NT2/D1 (cell line): ENCODE measurements around the gene GYS1.

Experiments
- DNase-seq: peaks from one replicate; pipeline ENCODE4 v3.0.0-alpha.2; 2011; ENCODE audit warnings: low read depth, low spot score
- H3K27me3 ChIP-seq: 2 replicates; pipeline ENCODE4 v1.6.0; 2011; ENCODE audit warnings: mild to moderate bottlenecking; ENCODE audit not compliant: insufficient read length, insufficient read depth
- H3K36me3 ChIP-seq: 2 replicates; pipeline ENCODE4 v1.6.1; 2011; ENCODE audit warnings: mild to moderate bottlenecking, low read length, mixed read lengths; ENCODE audit not compliant: insufficient read depth, insufficient read length
- H3K4me1 ChIP-seq: 2 replicates; pipeline ENCODE4 v1.5.1; 2011; ENCODE audit not compliant: insufficient read depth, insufficient read length
- H3K4me3 ChIP-seq: 2 replicates; pipeline ENCODE4 v1.5.1; 2011; ENCODE audit warnings: low read depth; ENCODE audit not compliant: insufficient read length
- H3K9ac ChIP-seq: 2 replicates; pipeline ENCODE4 v1.6.0; 2011; ENCODE audit warnings: low read depth; ENCODE audit not compliant: insufficient read length
- H3K9me3 ChIP-seq: 2 replicates; pipeline ENCODE4 v1.5.1; 2011; ENCODE audit warnings: mild to moderate bottlenecking, low read length; ENCODE audit not compliant: insufficient read depth
- SUZ12 ChIP-seq: IDR thresholded peaks from 2 replicates; pipeline ENCODE4 v1.6.1; 2011; ENCODE audit not compliant: insufficient read length, insufficient read depth; ENCODE audit errors: extremely low read depth
- YY1 ChIP-seq: IDR thresholded peaks from 2 replicates; pipeline ENCODE4 v1.6.1; 2011; ENCODE audit not compliant: insufficient read length, insufficient read depth
- ZNF274 ChIP-seq: IDR thresholded peaks from 2 replicates; pipeline ENCODE4 v1.6.1; 2011; ENCODE audit warnings: mild to moderate bottlenecking, low read depth, low read length

GYS1 gene

DNA sequence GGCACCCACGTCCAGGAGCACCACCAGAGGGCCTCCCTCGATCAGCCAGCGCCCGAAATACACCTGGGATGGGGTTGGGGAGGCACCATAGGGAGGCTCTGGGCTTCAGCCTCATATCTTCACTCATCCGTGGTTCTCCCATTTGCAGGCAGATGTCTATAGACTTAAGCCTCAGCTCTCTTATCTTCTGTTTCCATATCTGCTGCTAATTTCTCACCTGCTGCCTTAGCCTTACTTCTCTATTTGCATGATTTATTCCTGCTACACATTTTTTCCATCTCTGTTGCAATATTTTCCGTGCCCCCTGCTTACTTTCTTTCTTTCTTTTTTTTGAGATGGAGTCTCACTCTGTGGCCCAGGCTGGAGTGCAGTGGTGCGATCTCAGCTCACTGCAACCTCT lies 5.8 kb downstream of the GYS1 start:
- H3K9me3 ChIP-seq = no peaks in the 10 kb centered on the region
- peaks cover 69% of the 10 kb centered on the region for H3K36me3 ChIP-seq
- TF ChIP-seq YY1 (no peak), SUZ12 (no peak), ZNF274 (no peak)
- H3K27me3 ChIP-seq = no peaks in the 10 kb centered on the region
- no peak for DNase-seq
- no peak overlapping the region for H3K9ac ChIP-seq
- no peak overlapping the region for H3K4me3 ChIP-seq
- H3K4me1 ChIP-seq = peaks cover 17% of the 10 kb centered on the region

GRCh38 chr19:48986211-48986610 lies 6.9 kb downstream of the GYS1 start:
- DNase-seq = no peak
- peaks cover 12% of the 10 kb centered on the region for H3K4me1 ChIP-seq
- no peaks in the 10 kb centered on the region for H3K9me3 ChIP-seq
- H3K27me3 ChIP-seq = no peaks in the 10 kb centered on the region
- H3K9ac ChIP-seq = no peak overlapping the region
- H3K36me3 ChIP-seq = peaks cover 76% of the 10 kb centered on the region
- TF ChIP-seq YY1 = no peak
- TF ChIP-seq SUZ12 = no peak
- no peak overlapping the region for H3K4me3 ChIP-seq

DNA sequence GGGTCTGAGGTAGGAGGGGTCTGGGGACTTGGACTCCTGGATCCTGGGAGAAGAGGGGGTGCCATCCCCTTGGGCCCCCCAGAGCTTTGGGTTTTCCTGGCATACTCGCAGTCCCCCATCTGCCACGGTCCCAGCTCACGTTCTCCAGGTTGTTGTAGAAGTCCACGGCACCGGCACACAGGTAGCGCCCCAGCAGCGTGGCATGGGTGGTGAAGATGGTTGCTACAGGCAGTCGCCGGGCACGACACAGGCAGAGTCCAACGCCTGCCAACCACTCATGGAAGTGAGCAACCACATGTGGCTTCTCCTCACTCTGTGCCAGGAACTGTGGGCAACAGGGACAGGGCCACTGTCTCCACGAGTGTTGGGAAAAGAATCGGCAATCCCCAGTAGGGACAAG lies 7.4 kb downstream of the GYS1 start:
- Histone ChIP-seq H3K9me3 (no peaks in the 10 kb centered on the region), H3K27me3 (no peaks in the 10 kb centered on the region), H3K4me1 (peaks cover 8% of the 10 kb centered on the region), H3K9ac (no peak overlapping the region), H3K36me3 (peaks cover 71% of the 10 kb centered on the region), H3K4me3 (no peak overlapping the region)
- DNase-seq = no peak
- TF ChIP-seq ZNF274 (no peak), YY1 (no peak), SUZ12 (no peak)

GRCh38 chr19:48982280-48982679 lies 10.8 kb downstream of the GYS1 start:
- no peaks in the 10 kb centered on the region for H3K27me3 ChIP-seq
- no peak overlapping the region for H3K4me3 ChIP-seq
- H3K36me3 ChIP-seq = peaks cover 63% of the 10 kb centered on the region
- DNase-seq = no peak
- H3K9me3 ChIP-seq = no peaks in the 10 kb centered on the region
- no peak overlapping the region for H3K9ac ChIP-seq
- no peaks in the 10 kb centered on the region for H3K4me1 ChIP-seq
- TF ChIP-seq SUZ12 (no peak), ZNF274 (no peak), YY1 (no peak)

DNA sequence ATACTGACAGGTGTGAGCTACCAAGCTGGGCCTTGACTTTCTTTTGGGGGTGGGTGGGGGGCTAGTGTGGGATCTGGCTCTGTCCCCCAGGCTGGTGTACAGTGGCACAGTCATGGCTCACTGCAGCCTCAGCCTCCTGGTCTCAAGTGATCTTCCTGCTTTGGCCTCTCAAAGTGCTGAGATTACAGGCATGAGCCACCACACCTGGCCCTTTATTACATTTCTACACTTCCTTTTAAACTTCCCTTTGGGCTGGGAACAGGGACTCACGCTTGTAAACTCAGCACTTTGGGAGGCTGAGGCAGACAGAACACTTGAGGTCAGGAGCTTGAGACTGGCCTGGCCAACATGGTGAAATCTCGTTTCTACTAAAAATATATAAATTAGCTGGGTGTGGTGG lies 16.0 kb downstream of the GYS1 start:
- peaks cover 51% of the 10 kb centered on the region for H3K36me3 ChIP-seq

GRCh38 chr19:48975947-48976847 lies 16.9 kb downstream of the GYS1 start:
- no peaks in the 10 kb centered on the region for H3K27me3 ChIP-seq
- peaks cover 47% of the 10 kb centered on the region for H3K36me3 ChIP-seq
- DNase-seq = no peak
- no peak overlapping the region for H3K4me3 ChIP-seq
- TF ChIP-seq SUZ12 (no peak), YY1 (no peak), ZNF274 (no peak)
- no peaks in the 10 kb centered on the region for H3K4me1 ChIP-seq
- no peak overlapping the region for H3K9ac ChIP-seq
- H3K9me3 ChIP-seq = no peaks in the 10 kb centered on the region

More for the DNA sequence above, 16.0 kb downstream of the GYS1 start:
- Histone ChIP-seq H3K4me3 (no peak overlapping the region), H3K27me3 (no peaks in the 10 kb centered on the region), H3K4me1 (no peaks in the 10 kb centered on the region), H3K9me3 (no peaks in the 10 kb centered on the region), H3K9ac (no peak overlapping the region)
- no peak for DNase-seq
- no peak for TF ChIP-seq ZNF274
- TF ChIP-seq YY1 = no peak
- no peak for TF ChIP-seq SUZ12

DNA sequence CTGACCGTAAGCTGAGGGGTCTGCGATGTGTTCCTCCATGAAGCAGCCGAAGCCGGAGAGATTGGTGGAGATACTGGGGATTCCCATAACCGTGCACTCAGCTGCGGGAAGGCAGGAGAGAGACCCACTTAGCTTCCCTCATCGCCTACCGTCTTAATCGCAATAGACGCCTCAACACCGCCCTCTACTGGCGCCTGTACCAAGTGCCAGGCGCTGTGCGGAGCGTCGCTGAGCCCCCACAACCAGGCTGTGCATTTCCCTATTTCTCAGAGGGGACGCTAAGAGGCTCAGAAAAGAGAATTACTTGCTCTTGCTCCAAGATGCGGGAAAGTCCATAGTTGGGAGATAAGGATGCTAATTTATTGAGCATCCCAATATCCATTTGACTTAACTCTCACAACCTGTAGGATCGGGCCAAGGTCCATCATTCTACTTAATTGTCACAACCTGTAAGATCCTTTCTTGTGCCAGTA lies 22.1 kb downstream of the GYS1 start:
- TF ChIP-seq YY1 = no peak
- no peak for TF ChIP-seq SUZ12
- no peak for TF ChIP-seq ZNF274
- H3K36me3 ChIP-seq = peaks cover 63% of the 10 kb centered on the region
- H3K27me3 ChIP-seq = no peaks in the 10 kb centered on the region
- H3K9me3 ChIP-seq = no peaks in the 10 kb centered on the region; the same call in 1 of the 2 replicates
- peaks cover 2% of the 10 kb centered on the region for H3K4me1 ChIP-seq
- no peak for DNase-seq
- H3K4me3 ChIP-seq = no peak overlapping the region
- peak overlapping the region; percentile 53 for H3K9ac ChIP-seq
